IMR-90 (cell line): Measurements from ENCODE around the gene PCED1B. TPM values are rescaled to one million over a fixed set of nuclear protein-coding genes. Genes with fewer than 3 reads are reported as not detected.

Experiments
- ATAC-seq: fragments of 200-7000 bp; cut with Tn5 transposase; 2 replicates; pipeline ENCODE4 v1.9.1; 2020; ENCODE audit warnings: low read depth, mild to moderate bottlenecking, moderate library complexity
- BruUV-seq: library from RNA; stranded (reverse); fragments of 400-500 nt; replicated peaks from 2 replicates; lab custom pipeline; 2021; lab: Mats Ljungman, UMichigan
- CTCF ChIA-PET: fragments of 300-600 bp; formaldehyde crosslinking; extraction: SDS; loops from one replicate; lab custom pipeline; 2021; ENCODE audit warnings: antibody characterized with exemption; lab: Yijun Ruan, JAX
- POLR2A ChIA-PET: fragments of 300-600 bp; sonication (Branson Sonifier 250); formaldehyde crosslinking; loops from one replicate; lab custom pipeline; 2022; ENCODE audit warnings: antibody characterized with exemption; ENCODE audit not compliant: unreplicated experiment; lab: Charles Lee
- DNase-seq: peaks from one replicate; pipeline ENCODE4 v3.0.0; 2013
- H2AFZ ChIP-seq: replicated peaks from 2 replicates; pipeline ENCODE3; 2013; ENCODE audit warnings: low read length, mild to moderate bottlenecking; ENCODE audit not compliant: poor library complexity
- H2AK5ac ChIP-seq: 2 replicates; pipeline ENCODE4 v1.6.1; 2013; ENCODE audit warnings: low read depth, low read length, inconsistent platforms
- H2AK9ac ChIP-seq: replicated peaks from 2 replicates; pipeline ENCODE3; 2013; ENCODE audit warnings: mild to moderate bottlenecking, low read depth, low read length, moderate library complexity; ENCODE audit not compliant: poor library complexity
- H2BK120ac ChIP-seq: 2 replicates; pipeline ENCODE4 v1.6.1; 2013; ENCODE audit warnings: low read depth, low read length, inconsistent platforms
- H2BK15ac ChIP-seq: 3 replicates; pipeline ENCODE4 v1.6.1; 2013; ENCODE audit warnings: low read depth, low read length, inconsistent platforms
- H2BK20ac ChIP-seq: 2 replicates; pipeline ENCODE4 v1.6.1; 2013; ENCODE audit warnings: low read depth, mild to moderate bottlenecking, inconsistent platforms, low read length, moderate library complexity
- H2BK5ac ChIP-seq: 2 replicates; pipeline ENCODE4 v1.6.1; 2013; ENCODE audit warnings: mild to moderate bottlenecking, low read depth, low read length, inconsistent platforms; ENCODE audit not compliant: poor library complexity, severe bottlenecking
- H3K14ac ChIP-seq: replicated peaks from 2 replicates; pipeline ENCODE4 v1.6.1; 2013; ENCODE audit warnings: low read depth, low read length, inconsistent platforms
- H3K18ac ChIP-seq: 2 replicates; pipeline ENCODE4 v1.6.1; 2013; ENCODE audit warnings: low read depth, low read length, control low read depth
- H3K23ac ChIP-seq: 2 replicates; pipeline ENCODE4 v1.6.1; 2013; ENCODE audit warnings: low read depth, low read length, inconsistent platforms
- H3K27ac ChIP-seq: 2 replicates; pipeline ENCODE4 v1.5.1; 2013; ENCODE audit warnings: mild to moderate bottlenecking, control low read depth, low read length; ENCODE audit not compliant: insufficient read depth
- H3K27me3 ChIP-seq: 2 replicates; pipeline ENCODE4 v1.6.1; 2013; ENCODE audit warnings: low read length; ENCODE audit not compliant: control insufficient read depth, insufficient read depth
- H3K36me3 ChIP-seq: 2 replicates; pipeline ENCODE4 v1.6.1; 2013; ENCODE audit warnings: low read length, mixed read lengths; ENCODE audit not compliant: control insufficient read depth, insufficient read depth
- H3K4ac ChIP-seq: 2 replicates; pipeline ENCODE4 v1.6.1; 2013; ENCODE audit warnings: low read depth, low read length, inconsistent platforms
- H3K4me1 ChIP-seq: 2 replicates; pipeline ENCODE4 v1.6.1; 2013; ENCODE audit warnings: low read length, mixed read lengths; ENCODE audit not compliant: control insufficient read depth, insufficient read depth
- H3K4me2 ChIP-seq: 2 replicates; pipeline ENCODE4 v1.6.1; 2013; ENCODE audit warnings: low read depth, mild to moderate bottlenecking, control low read depth, low read length, moderate library complexity
- H3K4me3 ChIP-seq: 2 replicates; pipeline ENCODE4 v1.5.1; 2013; ENCODE audit warnings: low read depth, mild to moderate bottlenecking, control low read depth, low read length, moderate library complexity; ENCODE audit not compliant: insufficient read depth
- H3K56ac ChIP-seq: 2 replicates; pipeline ENCODE4 v1.6.1; 2013; ENCODE audit warnings: low read length, inconsistent platforms; ENCODE audit not compliant: insufficient read depth; ENCODE audit errors: extremely low read depth
- H3K79me1 ChIP-seq, 2 experiments: 2 replicates each; pipeline ENCODE4 v1.6.1; 2013; ENCODE audit warnings: low read length in 2 of 2, inconsistent platforms in 1 of 2, low read depth in 1 of 2
- H3K9ac ChIP-seq: 2 replicates; pipeline ENCODE4 v1.6.1; 2013; ENCODE audit warnings: low read depth, low read length, control low read depth
- H3K9me1 ChIP-seq: 2 replicates; pipeline ENCODE4 v1.6.1; 2013; ENCODE audit warnings: low read length, inconsistent platforms; ENCODE audit not compliant: insufficient read depth
- H3K9me3 ChIP-seq: 2 replicates; pipeline ENCODE4 v1.6.1; 2013; ENCODE audit warnings: low read length; ENCODE audit not compliant: control insufficient read depth, insufficient read depth
- H4K20me1 ChIP-seq: 2 replicates; pipeline ENCODE4 v1.6.1; 2013; ENCODE audit warnings: low read length, inconsistent platforms; ENCODE audit not compliant: insufficient read depth
- H4K5ac ChIP-seq: 2 replicates; pipeline ENCODE4 v1.6.1; 2013; ENCODE audit warnings: mild to moderate bottlenecking, low read depth, low read length, control low read depth
- H4K8ac ChIP-seq, 2 experiments: 2 replicates each; pipeline ENCODE4 v1.6.1; 2013; ENCODE audit warnings: low read depth in 2 of 2, low read length in 2 of 2, control low read depth in 1 of 2, inconsistent platforms in 1 of 2
- H4K91ac ChIP-seq: 2 replicates; pipeline ENCODE4 v1.6.1; 2013; ENCODE audit warnings: low read depth, low read length, inconsistent platforms; ENCODE audit not compliant: insufficient read depth
- BHLHE40 ChIP-seq: fragments of 150-350 bp; IDR thresholded peaks from 2 replicates; pipeline ENCODE4 v1.6.1; 2016; ENCODE audit warnings: mild to moderate bottlenecking, low read depth, low read length
- CEBPB ChIP-seq: IDR thresholded peaks from 2 replicates; pipeline ENCODE4 v1.6.1; 2012; ENCODE audit warnings: low read depth, low read length, improper control_type of control experiment
- CHD1 ChIP-seq: IDR thresholded peaks from 2 replicates; pipeline ENCODE4 v1.6.1; 2012; ENCODE audit warnings: low read depth, low read length, improper control_type of control experiment
- FOS ChIP-seq: fragments of 150-350 bp; IDR thresholded peaks from 2 replicates; pipeline ENCODE4 v1.6.1; 2016; ENCODE audit warnings: low read depth, low read length
- POLR2A ChIP-seq: IDR thresholded peaks from 2 replicates; pipeline ENCODE4 v1.6.1; 2012; ENCODE audit warnings: mild to moderate bottlenecking, low read depth, low read length
- RCOR1 ChIP-seq: IDR thresholded peaks from 2 replicates; pipeline ENCODE4 v1.6.1; 2012; ENCODE audit warnings: mild to moderate bottlenecking, low read length, improper control_type of control experiment; ENCODE audit not compliant: insufficient replicate concordance
- RFX5 ChIP-seq: IDR thresholded peaks from 2 replicates; pipeline ENCODE4 v1.8.0; 2012; ENCODE audit warnings: low read depth, mild to moderate bottlenecking, low read length, moderate library complexity
- WGBS, 2 experiments: methylation state at CpG; one replicate each; pipeline versions ENCODE4 v1.1.5 to v1.1.7; 2013; ENCODE audit warnings: missing lambda C conversion rate in 2 of 2; ENCODE audit not compliant: insufficient read length in 1 of 2; ENCODE audit errors: extremely low coverage in 2 of 2; 5-methylcytosine and 5-hydroxymethylcytosine counted together
- dilution Hi-C: fragments of 300-500 bp; cut with HindIII; formaldehyde crosslinking; loops from one replicate; pipeline ENCODE4 v1.14.3; 2018; ENCODE audit warnings: low sequenced_read_pairs; ENCODE audit not compliant: unreplicated experiment
- in situ Hi-C: fragments of 300-500 bp; cut with MboI; formaldehyde crosslinking; loops from 3 replicates; pipeline ENCODE4 v1.14.3; 2019; ENCODE audit warnings: low sequenced_read_pairs, inconsistent platforms, mixed read lengths
- intact Hi-C: fragments of 100-400 bp; cut with micrococcal nuclease; formaldehyde crosslinking; loops from 2 replicates; pipeline ENCODE4 v1.10.0; 2022
- polyA plus RNA-seq, 3 experiments: library from polyadenylated mRNA; depleted of rRNA; stranded (reverse); fragments of >200 nt; gene quantifications; 2 replicates each; pipeline ENCODE4 v1.2.3, GENCODE V29; 2012; ENCODE audit warnings: low replicate concordance in 1 of 3
- total RNA-seq: library from RNA; depleted of rRNA; stranded (reverse); fragments of >200 nt; gene quantifications from 2 replicates; pipeline ENCODE4 v1.2.3, GENCODE V29; 2012

Gene PCED1B
- total and polyA plus RNA-seq, 2 of the 4 experiments (the other 2 are of a cell fraction): 0.36 to 2.6 TPM

GRCh38 chr12:47102845-47103651, 23.6 kb downstream of the PCED1B start:
- CTCF ChIA-PET: no interaction called here
- intact Hi-C loops: no loop called here

More at GRCh38 chr12:47102845-47103651, 23.6 kb downstream of the PCED1B start:
- WGBS, 2 experiments: 55% methylated on average over 2 of the region's 11 CpGs; no CpG with 5 or more reads in 1 of the 2 experiments
- Histone ChIP-seq H4K5ac (no peak overlapping the region; the same call in 1 of the 2 replicates), H3K27me3 (no peaks in the 10 kb centered on the region), H4K20me1 (no peaks in the 10 kb centered on the region), H2BK15ac (no peak overlapping the region; the same call in 2 of the 3 replicates), H3K56ac (no peak overlapping the region), H3K9ac (no peak overlapping the region), H3K9me3 (no peaks in the 10 kb centered on the region), H2AFZ (peak overlapping the region; percentile 59), H2AK5ac (no peak overlapping the region), H3K36me3 (no peaks in the 10 kb centered on the region), H4K8ac (no peak overlapping the region; a peak in 1 of 4 replicates), H2BK5ac (peak overlapping the region; percentile 77), H4K91ac (no peak overlapping the region), H3K27ac (no peak overlapping the region), H3K9me1 (peaks cover 6% of the 10 kb centered on the region), H3K23ac (no peak overlapping the region), H3K4me2 (peak overlapping the region; percentile 21; the same call in 1 of the 2 replicates), H3K4ac (peak overlapping the region; percentile 70; the same call in 1 of the 2 replicates), H3K14ac (no peak overlapping the region), H2BK120ac (peak overlapping the region; percentile 77), H2AK9ac (no peak overlapping the region), H2BK20ac (peak overlapping the region; percentile 62; the same call in 1 of the 2 replicates), H3K79me1 (peaks cover 6 to 21% of the 10 kb centered on the region in 2 experiments; a peak in 3 of 4 replicates), H3K18ac (peak overlapping the region; percentile 42; the same call in 1 of the 2 replicates), H3K4me1 (peaks cover 8% of the 10 kb centered on the region), H3K4me3 (no peak overlapping the region)
- DNase-seq (peak; percentile 95), ATAC-seq (peak; percentile 88)
- TF ChIP-seq CHD1 (no peak), POLR2A (no peak), BHLHE40 (peak; percentile 66; the same call in 1 of the 2 replicates), RCOR1 (peak; percentile 77), CEBPB (peak; percentile 98), RFX5 (no peak), FOS (no peak)
- no TSS peak for BruUV-seq
- dilution Hi-C loops: no loop called here
- POLR2A ChIA-PET: no interaction called here
- in situ Hi-C loops: no loop called here
